CD14-positive monocyte (primary cell): ENCODE measurements around the gene KLC3. TPM values are rescaled to one million over a fixed set of nuclear protein-coding genes. Genes with fewer than 3 reads are reported as not detected.

Experiments
- DNase-seq, 3 donors: peaks; one replicate each; pipeline ENCODE4 v3.0.0-alpha.2; 2011 to 2022
- H2AFZ ChIP-seq: 2 replicates; pipeline ENCODE4 v1.6.0; 2012; ENCODE audit warnings: mild to moderate bottlenecking, low read depth, low read length, inconsistent platforms; ENCODE audit not compliant: insufficient read depth, poor library complexity, severe bottlenecking
- H3K27ac ChIP-seq, 2 donors: 1 replicate in 1 of 2; 2 replicates in 1 of 2; pipeline ENCODE4 v1.5.1; 2012 to 2013; ENCODE audit warnings: low read length in 2 of 2, control low read depth in 1 of 2, inconsistent platforms in 1 of 2, low read depth in 1 of 2, mild to moderate bottlenecking in 1 of 2
- H3K27me3 ChIP-seq, 2 donors: one replicate each; pipeline versions ENCODE4 v1.6.0 to v1.6.1; 2011 to 2013; ENCODE audit warnings: low read length in 2 of 2; ENCODE audit not compliant: control insufficient read depth in 2 of 2, insufficient read depth in 2 of 2
- H3K36me3 ChIP-seq, 2 donors: replicated peaks in 1 of 2; 1 replicate in 1 of 2; 2 replicates in 1 of 2; pipeline versions ENCODE4 v1.5.1 to v1.6.1; 2012 to 2013; ENCODE audit warnings: low read length in 2 of 2, control low read depth in 1 of 2, inconsistent platforms in 1 of 2, mild to moderate bottlenecking in 1 of 2; ENCODE audit not compliant: insufficient read depth in 2 of 2, control insufficient read depth in 1 of 2
- H3K4me1 ChIP-seq, 2 donors: 1 replicate in 1 of 2; 2 replicates in 1 of 2; pipeline versions ENCODE4 v1.5.1 to v1.6.1; 2012 to 2013; ENCODE audit warnings: low read length in 2 of 2, control low read depth in 1 of 2, inconsistent platforms in 1 of 2, mild to moderate bottlenecking in 1 of 2, moderate library complexity in 1 of 2; ENCODE audit not compliant: insufficient read depth in 2 of 2, control insufficient read depth in 1 of 2
- H3K4me2 ChIP-seq: replicated peaks from 2 replicates; pipeline ENCODE3; 2012; ENCODE audit warnings: low read length, moderate library complexity, mild to moderate bottlenecking; ENCODE audit not compliant: poor library complexity, severe bottlenecking; ENCODE audit errors: extremely low read depth
- H3K4me3 ChIP-seq, 3 experiments: fragments of 200-600 bp in 1 of 3; sonication (generic) in 1 of 3; replicated peaks in 1 of 3; 1 replicate in 2 of 3; 2 replicates in 1 of 3; pipeline ENCODE4 v1.5.1; 2011 to 2013; ENCODE audit warnings: low read length in 3 of 3, mild to moderate bottlenecking in 3 of 3, control low read depth in 2 of 3, low read depth in 2 of 3, inconsistent platforms in 1 of 3, moderate library complexity in 1 of 3
- H3K79me2 ChIP-seq: 2 replicates; pipeline ENCODE4 v1.6.0; 2012; ENCODE audit warnings: mild to moderate bottlenecking, control low read depth, inconsistent platforms, low read length, moderate library complexity; ENCODE audit not compliant: insufficient read depth
- H3K9ac ChIP-seq: 2 replicates; pipeline ENCODE4 v1.6.0; 2017; ENCODE audit warnings: low read length, mild to moderate bottlenecking; ENCODE audit not compliant: insufficient read depth, poor library complexity, severe bottlenecking
- H3K9me3 ChIP-seq, 2 donors: replicated peaks in 1 of 2; 1 replicate in 1 of 2; 2 replicates in 1 of 2; pipeline versions ENCODE4 v1.5.1 to v1.6.1; 2012 to 2013; ENCODE audit warnings: low read length in 2 of 2, control low read depth in 1 of 2; ENCODE audit not compliant: control insufficient read depth in 1 of 2, insufficient read depth in 1 of 2
- H4K20me1 ChIP-seq: 2 replicates; pipeline ENCODE4 v1.6.0; 2012; ENCODE audit warnings: mild to moderate bottlenecking, low read length, control low read depth, moderate library complexity; ENCODE audit not compliant: insufficient read depth
- H3K27ac Mint-ChIP-seq, 7 donors: one replicate each; pipeline ENCODE4 v1.8.0; 2020; ENCODE audit warnings: mild to moderate bottlenecking in 7 of 7, mixed read lengths in 7 of 7, moderate library complexity in 6 of 7, inconsistent platforms in 2 of 7
- H3K27me3 Mint-ChIP-seq, 3 donors: one replicate each; pipeline ENCODE4 v1.8.0; 2021 to 2022; ENCODE audit warnings: low read depth in 3 of 3, mild to moderate bottlenecking in 3 of 3, mixed read lengths in 3 of 3, moderate library complexity in 3 of 3, inconsistent platforms in 1 of 3
- H3K36me3 Mint-ChIP-seq, 2 donors: one replicate each; pipeline ENCODE4 v1.8.0; 2020; ENCODE audit warnings: mixed read lengths in 2 of 2, inconsistent platforms in 1 of 2, mild to moderate bottlenecking in 1 of 2
- H3K4me1 Mint-ChIP-seq: one replicate; pipeline ENCODE4 v1.8.0; 2020; ENCODE audit warnings: mild to moderate bottlenecking, mixed read lengths
- H3K4me3 Mint-ChIP-seq, 2 donors: one replicate each; pipeline ENCODE4 v1.8.0; 2020; ENCODE audit warnings: mild to moderate bottlenecking in 2 of 2, mixed read lengths in 2 of 2, moderate library complexity in 1 of 2
- H3K9me3 Mint-ChIP-seq, 7 donors: one replicate each; pipeline ENCODE4 v1.8.0; 2020 to 2022; ENCODE audit warnings: mixed read lengths in 7 of 7, mild to moderate bottlenecking in 6 of 7, moderate library complexity in 6 of 7, inconsistent platforms in 2 of 7
- WGBS: methylation state at CpG from one replicate; pipeline ENCODE4 v1.1.5; 2013; ENCODE audit warnings: missing lambda C conversion rate; ENCODE audit not compliant: insufficient coverage; 5-methylcytosine and 5-hydroxymethylcytosine counted together
- intact Hi-C, 2 donors: fragments of 100-400 bp; cut with micrococcal nuclease; formaldehyde crosslinking; loops; one replicate each; pipeline versions ENCODE4 v1.15.0 to v1.15.1; 2023
- polyA plus RNA-seq, 3 donors: library from polyadenylated mRNA; depleted of rRNA in 1 of 3; unstranded in 2 of 3; stranded (reverse) in 1 of 3; fragments of 300-500 nt in 2 of 3; fragments of >200 nt in 1 of 3; fragmentation: Illumina TruSeq in 2 of 3; gene quantifications; 1 replicate in 2 of 3; 2 replicates in 1 of 3; pipeline ENCODE4 v1.2.3, GENCODE V29; 2012 to 2021
- TF ChIP-seq, protein P1 (sequence below): fragments of 200-600 bp; IDR thresholded peaks from one replicate; pipeline ENCODE4 v1.8.0; 2022; ENCODE audit warnings: antibody characterized with exemption, mild to moderate bottlenecking

The KLC3 gene
- polyA plus RNA-seq, 3 donors = not detected

DNA sequence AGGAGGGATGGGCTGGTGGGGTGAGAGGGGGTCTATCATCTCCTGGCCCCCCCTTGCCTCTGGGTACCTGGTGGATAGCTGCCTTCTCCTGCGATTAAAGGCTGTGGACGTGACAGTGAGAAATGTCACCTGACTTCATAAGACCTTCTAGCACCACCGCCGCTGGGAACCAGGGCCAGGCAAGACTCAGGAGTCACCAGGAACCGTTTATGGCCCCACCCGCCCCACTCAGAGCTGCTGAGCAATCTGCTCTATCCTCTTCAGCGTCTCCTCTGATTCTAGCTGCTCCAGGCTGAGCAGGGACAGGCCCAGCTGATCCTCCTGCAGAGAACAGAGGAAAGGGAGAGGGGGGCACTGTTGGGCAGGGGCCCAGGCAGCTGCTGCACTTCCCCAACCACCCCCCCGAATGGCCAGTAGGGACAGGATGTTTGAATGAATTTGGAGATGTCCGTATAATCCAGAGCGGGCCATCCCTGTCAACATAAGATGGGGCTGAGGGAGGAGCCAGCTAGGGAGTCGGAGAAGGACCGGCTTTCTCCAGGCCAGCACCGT lies 10.9 kb downstream of the KLC3 start:
- Histone ChIP-seq H2AFZ (no peak overlapping the region), H3K27me3 (peaks cover 0 to 4% of the 10 kb centered on the region in 2 donors), H3K4me3 (no peak overlapping the region), H3K79me2 (no peaks in the 10 kb centered on the region), H3K36me3 (peaks cover 29 to 55% of the 10 kb centered on the region in 2 donors), H4K20me1 (no peaks in the 10 kb centered on the region), H3K4me1 (no peaks in the 10 kb centered on the region), H3K9ac (no peak overlapping the region), H3K27ac (no peak overlapping the region), H3K4me2 (no peak overlapping the region), H3K9me3 (no peaks in the 10 kb centered on the region)
- Mint-ChIP-seq H3K27me3 (peaks cover 0 to 14% (median 12%) of the 10 kb centered on the region in 3 donors), H3K9me3 (peaks cover 0 to 3% (median 0%) of the 10 kb centered on the region in 7 donors), H3K27ac (no peak overlapping the region), H3K4me3 (no peak overlapping the region), H3K4me1 (no peaks in the 10 kb centered on the region), H3K36me3 (peaks cover 44 to 57% of the 10 kb centered on the region in 2 donors)
- DNase-seq = no peak
- intact Hi-C loops = no loop called here
- TF ChIP-seq, protein P1, sequence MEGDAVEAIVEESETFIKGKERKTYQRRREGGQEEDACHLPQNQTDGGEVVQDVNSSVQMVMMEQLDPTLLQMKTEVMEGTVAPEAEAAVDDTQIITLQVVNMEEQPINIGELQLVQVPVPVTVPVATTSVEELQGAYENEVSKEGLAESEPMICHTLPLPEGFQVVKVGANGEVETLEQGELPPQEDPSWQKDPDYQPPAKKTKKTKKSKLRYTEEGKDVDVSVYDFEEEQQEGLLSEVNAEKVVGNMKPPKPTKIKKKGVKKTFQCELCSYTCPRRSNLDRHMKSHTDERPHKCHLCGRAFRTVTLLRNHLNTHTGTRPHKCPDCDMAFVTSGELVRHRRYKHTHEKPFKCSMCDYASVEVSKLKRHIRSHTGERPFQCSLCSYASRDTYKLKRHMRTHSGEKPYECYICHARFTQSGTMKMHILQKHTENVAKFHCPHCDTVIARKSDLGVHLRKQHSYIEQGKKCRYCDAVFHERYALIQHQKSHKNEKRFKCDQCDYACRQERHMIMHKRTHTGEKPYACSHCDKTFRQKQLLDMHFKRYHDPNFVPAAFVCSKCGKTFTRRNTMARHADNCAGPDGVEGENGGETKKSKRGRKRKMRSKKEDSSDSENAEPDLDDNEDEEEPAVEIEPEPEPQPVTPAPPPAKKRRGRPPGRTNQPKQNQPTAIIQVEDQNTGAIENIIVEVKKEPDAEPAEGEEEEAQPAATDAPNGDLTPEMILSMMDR = no peak
- WGBS = 87% methylated on average over 8 of the region's 13 CpGs

DNA sequence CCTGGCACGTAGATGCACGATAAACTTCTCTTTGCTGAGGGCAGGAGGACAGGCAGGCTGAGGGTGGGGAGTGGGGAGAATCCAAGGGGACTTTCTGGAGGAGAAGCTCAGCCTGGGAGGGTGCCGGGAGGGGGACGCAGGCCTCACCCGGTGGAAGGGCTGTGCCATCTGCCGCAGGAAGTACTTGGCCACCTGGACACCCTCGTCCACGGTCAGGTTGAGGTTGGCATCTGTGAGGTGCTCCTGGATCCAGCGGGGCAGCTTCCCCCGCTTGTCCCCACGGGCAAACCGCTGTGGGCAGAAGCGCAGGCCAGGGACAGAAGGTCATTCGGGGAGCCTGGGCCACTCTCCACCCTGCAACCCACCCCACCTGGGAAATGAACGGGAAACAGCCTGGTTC lies 11.5 kb downstream of the KLC3 start:
- Mint-ChIP-seq H3K4me1 (no peaks in the 10 kb centered on the region), H3K4me3 (no peak overlapping the region)
- WGBS = 93% methylated on average over 12 of the region's 15 CpGs

More for the DNA sequence above, 11.5 kb downstream of the KLC3 start:
- H2AFZ ChIP-seq = no peak overlapping the region
- no peaks in the 10 kb centered on the region for H3K27me3 ChIP-seq
- H3K27ac Mint-ChIP-seq = no peak overlapping the region
- no peak for DNase-seq
- no peak overlapping the region for H3K9ac ChIP-seq
- H3K9me3 Mint-ChIP-seq = peaks cover 0 to 3% (median 0%) of the 10 kb centered on the region in 7 donors
- peaks cover 0 to 8% (median 6%) of the 10 kb centered on the region in 3 donors for H3K27me3 Mint-ChIP-seq
- no peak overlapping the region for H3K4me3 ChIP-seq
- H3K79me2 ChIP-seq = no peaks in the 10 kb centered on the region
- H3K36me3 Mint-ChIP-seq = peaks cover 49 to 63% of the 10 kb centered on the region in 2 donors
- H3K4me1 ChIP-seq = no peaks in the 10 kb centered on the region
- peaks cover 33 to 61% of the 10 kb centered on the region in 2 donors for H3K36me3 ChIP-seq
- TF ChIP-seq, protein P1 = no peak
- no peak overlapping the region for H3K27ac ChIP-seq
- intact Hi-C loops = no loop called here
- no peaks in the 10 kb centered on the region for H4K20me1 ChIP-seq
- no peaks in the 10 kb centered on the region for H3K9me3 ChIP-seq
- no peak overlapping the region for H3K4me2 ChIP-seq
